GM06990 (cell line): Measurements from ENCODE around the gene CHRNA7.

Experiments used
- DNase-seq: peaks from one replicate; pipeline ENCODE4 v3.0.0-alpha.2; 2011; ENCODE audit not compliant: insufficient read length; ENCODE audit errors: extremely low read depth
- H3K27me3 ChIP-seq: replicated peaks from 2 replicates; pipeline ENCODE4 v1.6.0; 2011; ENCODE audit warnings: low read length; ENCODE audit not compliant: control insufficient read depth, insufficient read depth
- H3K36me3 ChIP-seq: 2 replicates; pipeline ENCODE4 v1.5.1; 2011; ENCODE audit warnings: low read length; ENCODE audit not compliant: control insufficient read depth, insufficient read depth
- H3K4me3 ChIP-seq: replicated peaks from 2 replicates; pipeline ENCODE4 v1.5.1; 2011; ENCODE audit warnings: low read depth, mild to moderate bottlenecking, control low read depth, low read length
- TF ChIP-seq, protein P1 (sequence below): IDR thresholded peaks from 2 replicates; pipeline ENCODE4 v1.5.1; 2011; ENCODE audit warnings: low read length, control low read depth, mild to moderate bottlenecking, inconsistent platforms; ENCODE audit not compliant: insufficient read depth, poor library complexity, severe bottlenecking

CHRNA7 gene

DNA sequence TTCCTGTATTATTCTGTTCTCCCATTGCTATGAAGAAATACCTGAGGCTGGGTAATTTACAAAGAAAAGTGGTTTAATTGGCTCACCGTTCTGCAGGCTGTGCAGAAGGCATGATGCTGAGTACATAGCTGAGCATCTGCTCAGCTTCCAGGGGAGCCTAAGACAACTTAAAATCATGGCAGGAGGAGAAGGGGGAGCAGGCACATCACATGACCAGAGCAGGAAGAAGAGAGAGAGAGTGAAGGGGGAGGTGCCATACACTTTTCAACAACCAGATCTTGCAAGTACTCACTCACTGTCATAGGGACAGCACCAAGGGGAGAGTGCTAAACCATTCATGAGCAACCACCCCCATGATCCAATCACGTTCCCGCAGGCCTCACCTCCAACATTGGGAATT lies 188.4 kb downstream of the CHRNA7 start:
- no peak overlapping the region for H3K4me3 ChIP-seq
- no peak for DNase-seq
- TF ChIP-seq, protein P1, sequence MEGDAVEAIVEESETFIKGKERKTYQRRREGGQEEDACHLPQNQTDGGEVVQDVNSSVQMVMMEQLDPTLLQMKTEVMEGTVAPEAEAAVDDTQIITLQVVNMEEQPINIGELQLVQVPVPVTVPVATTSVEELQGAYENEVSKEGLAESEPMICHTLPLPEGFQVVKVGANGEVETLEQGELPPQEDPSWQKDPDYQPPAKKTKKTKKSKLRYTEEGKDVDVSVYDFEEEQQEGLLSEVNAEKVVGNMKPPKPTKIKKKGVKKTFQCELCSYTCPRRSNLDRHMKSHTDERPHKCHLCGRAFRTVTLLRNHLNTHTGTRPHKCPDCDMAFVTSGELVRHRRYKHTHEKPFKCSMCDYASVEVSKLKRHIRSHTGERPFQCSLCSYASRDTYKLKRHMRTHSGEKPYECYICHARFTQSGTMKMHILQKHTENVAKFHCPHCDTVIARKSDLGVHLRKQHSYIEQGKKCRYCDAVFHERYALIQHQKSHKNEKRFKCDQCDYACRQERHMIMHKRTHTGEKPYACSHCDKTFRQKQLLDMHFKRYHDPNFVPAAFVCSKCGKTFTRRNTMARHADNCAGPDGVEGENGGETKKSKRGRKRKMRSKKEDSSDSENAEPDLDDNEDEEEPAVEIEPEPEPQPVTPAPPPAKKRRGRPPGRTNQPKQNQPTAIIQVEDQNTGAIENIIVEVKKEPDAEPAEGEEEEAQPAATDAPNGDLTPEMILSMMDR = no peak
- no peaks in the 10 kb centered on the region for H3K36me3 ChIP-seq
- no peaks in the 10 kb centered on the region for H3K27me3 ChIP-seq
